NCI-H748 (cell line): Measurements from ENCODE around the gene SMIM7.
"Not testable (repeated sequence)": the region's sequence is repeated elsewhere in the genome, so short reads cannot be mapped to it uniquely, and the experiment has no call there.

Experiments
- DNase-seq: peaks from one replicate; lab custom pipeline; 2025; ENCODE audit not compliant: unreplicated experiment; lab: John Stamatoyannopoulos, UW

The SMIM7 gene

GRCh38 chr19:16655727-16656126 is 4.2 kb downstream of the SMIM7 start:
- DNase-seq: no peak

- DNase-seq: no peak
These were observed 5.3 kb downstream of the SMIM7 start for GRCh38 chr19:16654627-16655026.

- DNase-seq: no peak
These were observed 5.8 kb downstream of the SMIM7 start for GRCh38 chr19:16654140-16654539.

- DNase-seq: no peak
These were observed 7.1 kb downstream of the SMIM7 start for GRCh38 chr19:16652854-16653253.

- not testable (repeated sequence) for DNase-seq
These were observed 8.3 kb downstream of the SMIM7 start for GRCh38 chr19:16651421-16652188.

- DNase-seq: no peak
These were observed 9.1 kb downstream of the SMIM7 start for GRCh38 chr19:16650821-16651220.

- DNase-seq: no peak
These were observed 10.2 kb downstream of the SMIM7 start for GRCh38 chr19:16649734-16650133.

GRCh38 chr19:16645140-16645539 is 14.8 kb downstream of the SMIM7 start:
- no peak for DNase-seq

- no peak for DNase-seq
These were observed 18.2 kb downstream of the SMIM7 start for GRCh38 chr19:16641695-16642094.

GRCh38 chr19:16640951-16641350 is 19.0 kb downstream of the SMIM7 start:
- DNase-seq: no peak

GRCh38 chr19:16638666-16639065 is 21.3 kb downstream of the SMIM7 start:
- DNase-seq: no peak

- DNase-seq: no peak
These were observed 22.4 kb downstream of the SMIM7 start for GRCh38 chr19:16637535-16637934.

- DNase-seq: no peak
These were observed 28.5 kb downstream of the SMIM7 start for GRCh38 chr19:16631465-16631864.

GRCh38 chr19:16628984-16629691 is 30.8 kb downstream of the SMIM7 start:
- peak; percentile 31 for DNase-seq

- peak; percentile 96 for DNase-seq
These were observed 31.6 kb downstream of the SMIM7 start, which contains the start of gene MED26 for GRCh38 chr19:16628183-16628983. Gene MED26, minus strand, starts transcription at chr19:16628204. Its CDS starts 261 bp downstream, at chr19:16627943.

- DNase-seq: no peak
These were observed 32.1 kb downstream of the SMIM7 start for GRCh38 chr19:16627928-16628182.

GRCh38 chr19:16627193-16627927 is 32.6 kb downstream of the SMIM7 start:
- DNase-seq: peak; percentile 2

- DNase-seq: no peak
These were observed 33.1 kb downstream of the SMIM7 start for GRCh38 chr19:16626796-16627192.

GRCh38 chr19:16625163-16625958 is 34.6 kb downstream of the SMIM7 start:
- no peak for DNase-seq

- no peak for DNase-seq
These were observed 35.7 kb downstream of the SMIM7 start for GRCh38 chr19:16624236-16624635.
